Activated CD4-positive, alpha-beta T cell treated with anti-CD3 and anti-CD28 coated beads for 1 hour (primary cell): ENCODE data around the gene SMC6.

Experiments
- DNase-seq: peaks from one replicate; pipeline ENCODE4 v3.0.0-alpha.2; 2020

The SMC6 gene

DNA sequence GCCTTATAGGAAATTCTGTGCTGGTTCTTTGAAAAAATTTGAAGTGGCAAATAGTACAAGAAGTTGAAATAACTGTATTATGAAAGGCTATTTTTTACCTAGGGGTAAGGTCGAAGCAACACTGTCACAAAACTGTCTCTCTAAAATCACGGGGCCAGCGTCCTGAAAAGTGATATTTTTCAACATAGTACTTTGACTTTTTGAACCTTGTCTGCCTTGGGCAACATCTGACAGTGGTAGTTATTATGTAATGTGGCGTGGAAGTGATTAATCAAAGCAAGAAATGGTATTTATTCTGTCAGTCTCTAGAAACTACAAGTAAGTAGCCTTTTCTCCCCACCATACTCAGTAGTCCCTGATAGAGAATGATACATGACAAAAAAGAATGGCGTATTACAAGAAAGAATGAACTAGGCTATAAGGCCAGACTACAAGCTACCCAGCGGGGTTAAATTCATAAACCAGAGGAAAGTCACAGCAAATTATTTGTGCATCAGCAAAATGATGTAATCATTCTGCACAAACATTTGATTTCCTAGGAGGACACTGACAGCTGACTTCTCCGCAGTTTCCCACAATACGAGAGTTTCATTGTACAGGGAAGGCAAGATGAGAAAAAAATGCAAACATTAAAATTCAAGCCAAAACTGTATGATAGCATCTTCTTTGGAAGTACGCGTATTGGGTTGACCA lies 10.2 kb upstream of the SMC6 start:
- DNase-seq: no peak

GRCh38 chr2:17762451-17762850 lies 8.8 kb upstream of the SMC6 start:
- DNase-seq: no peak

DNA sequence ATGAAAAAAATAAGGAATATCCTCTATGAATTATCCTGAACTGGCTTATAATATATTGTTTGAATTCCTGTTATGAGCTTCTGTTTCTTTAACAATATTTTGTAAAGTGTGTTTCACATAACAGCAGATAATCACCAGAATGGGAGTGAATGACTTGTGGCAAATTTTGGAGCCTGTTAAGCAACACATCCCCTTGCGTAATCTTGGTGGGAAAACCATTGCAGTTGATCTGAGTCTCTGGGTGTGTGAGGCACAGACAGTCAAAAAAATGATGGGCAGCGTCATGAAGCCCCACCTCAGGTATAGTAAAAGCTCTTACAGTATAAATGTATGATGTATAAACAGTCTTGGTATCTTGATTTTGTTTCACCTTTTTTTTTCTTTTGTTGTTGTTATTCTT lies 6.2 kb upstream of the SMC6 start:
- no peak for DNase-seq

DNA sequence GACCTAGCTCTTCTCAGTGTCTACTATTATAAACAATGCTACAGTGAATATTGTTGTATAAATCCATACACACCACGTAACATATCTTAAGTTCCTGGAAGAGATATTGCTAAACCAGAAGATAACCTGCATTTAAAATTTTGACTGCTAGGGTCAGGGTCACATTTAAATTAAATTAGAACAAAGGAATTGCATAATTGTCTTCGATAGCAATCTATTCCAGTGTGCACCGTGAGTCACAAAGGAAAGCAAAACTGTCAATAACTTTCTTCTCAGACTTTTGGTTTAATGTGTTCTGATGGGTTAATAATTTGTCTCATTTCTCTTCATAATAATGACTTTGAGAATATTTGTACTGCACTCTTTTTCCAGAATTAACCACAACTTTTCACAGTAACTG lies 4.5 kb upstream of the SMC6 start:
- no peak for DNase-seq

DNA sequence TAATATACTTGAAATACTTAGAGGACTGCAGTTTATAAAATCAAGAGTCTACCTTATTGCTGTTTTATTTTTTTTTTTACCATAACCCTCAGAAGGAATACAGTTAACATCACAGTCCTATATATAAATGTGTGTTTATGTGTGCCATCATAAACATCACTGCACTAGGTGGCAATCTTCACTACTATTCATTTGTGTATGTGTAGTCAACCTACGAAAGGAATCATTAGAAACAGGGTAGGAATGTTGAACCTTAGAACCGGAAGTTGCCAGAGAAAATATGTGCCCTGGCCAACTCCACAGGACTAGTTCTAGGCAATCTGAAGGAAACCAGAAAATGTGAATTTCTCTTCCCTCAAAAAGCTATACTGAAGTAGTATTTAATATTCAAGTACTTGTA lies 3.7 kb upstream of the SMC6 start:
- DNase-seq: no peak

DNA sequence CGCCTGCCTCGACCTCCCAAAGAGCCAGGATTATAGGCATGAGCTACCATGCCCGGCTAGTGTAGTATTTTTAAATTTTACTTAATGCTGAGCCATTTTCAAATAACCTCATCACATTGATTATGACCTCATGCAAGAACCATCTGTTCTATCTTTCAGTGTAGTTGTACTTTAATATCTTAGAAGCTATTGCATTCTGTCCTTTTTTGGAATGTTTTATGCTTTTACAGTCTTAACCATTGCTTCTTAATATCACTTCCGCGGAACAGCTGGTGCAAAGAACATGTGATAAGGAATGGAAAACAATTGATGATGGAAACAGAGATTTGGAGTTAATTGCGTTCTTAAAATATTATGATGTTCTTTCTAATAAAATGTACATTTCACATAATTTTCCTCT lies 3.1 kb upstream of the SMC6 start:
- no peak for DNase-seq

- no peak for DNase-seq
Observed at GRCh38 chr2:17754773-17755425, 1.3 kb upstream of the SMC6 start.

GRCh38 chr2:17752892-17753802 lies 463 bp downstream of the SMC6 start:
- DNase-seq: no peak

DNA sequence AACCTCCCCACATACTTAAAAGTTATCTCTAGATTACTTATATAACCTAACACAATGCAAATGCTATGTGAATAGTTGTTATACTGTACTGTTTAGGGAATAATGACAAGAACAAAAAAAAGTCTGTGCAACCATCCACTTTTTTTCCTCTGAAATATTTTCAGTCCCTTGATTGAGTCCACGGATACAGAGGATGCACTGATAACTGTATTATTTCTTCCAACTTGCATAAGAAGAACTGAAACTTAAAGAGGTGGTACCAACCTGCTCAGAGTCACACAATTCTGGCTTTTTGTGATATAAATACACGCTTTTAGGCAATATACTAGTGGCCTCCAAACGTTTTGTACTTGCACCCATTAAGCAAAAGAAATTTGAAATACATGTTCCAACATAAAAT lies 1.4 kb downstream of the SMC6 start:
- no peak for DNase-seq

DNA sequence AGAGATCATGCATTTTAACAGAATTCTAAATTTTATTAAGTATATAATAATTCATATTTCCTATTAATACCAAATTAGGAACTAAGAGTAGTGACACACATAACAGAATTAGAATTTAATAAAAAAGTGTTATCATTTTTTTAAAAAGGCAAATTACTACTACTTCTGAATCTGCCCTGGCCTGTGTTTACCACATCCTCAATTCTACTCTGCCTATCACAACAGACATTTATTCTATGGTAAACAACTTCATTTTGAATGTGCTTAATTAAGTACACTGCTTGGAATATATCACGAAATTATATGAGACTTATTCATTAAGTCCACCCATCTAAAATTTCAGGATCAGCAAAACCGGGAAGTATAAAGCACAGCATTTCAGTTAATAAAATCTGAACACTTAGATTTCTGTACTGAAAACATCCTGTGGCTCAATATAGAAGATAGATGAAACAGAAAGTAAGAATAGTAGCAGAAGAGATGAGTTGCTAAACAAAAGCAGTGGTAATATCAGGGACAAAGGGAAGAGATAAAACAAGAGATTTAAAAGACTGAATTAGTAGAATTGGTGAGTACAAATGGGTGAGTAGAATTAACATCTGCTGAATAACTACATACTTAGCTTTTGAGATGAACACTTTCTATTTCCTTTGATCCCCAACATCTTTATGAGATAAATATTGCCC lies 3.7 kb downstream of the SMC6 start:
- DNase-seq: no peak

GRCh38 chr2:17748745-17749144 lies 4.9 kb downstream of the SMC6 start:
- no peak for DNase-seq

DNA sequence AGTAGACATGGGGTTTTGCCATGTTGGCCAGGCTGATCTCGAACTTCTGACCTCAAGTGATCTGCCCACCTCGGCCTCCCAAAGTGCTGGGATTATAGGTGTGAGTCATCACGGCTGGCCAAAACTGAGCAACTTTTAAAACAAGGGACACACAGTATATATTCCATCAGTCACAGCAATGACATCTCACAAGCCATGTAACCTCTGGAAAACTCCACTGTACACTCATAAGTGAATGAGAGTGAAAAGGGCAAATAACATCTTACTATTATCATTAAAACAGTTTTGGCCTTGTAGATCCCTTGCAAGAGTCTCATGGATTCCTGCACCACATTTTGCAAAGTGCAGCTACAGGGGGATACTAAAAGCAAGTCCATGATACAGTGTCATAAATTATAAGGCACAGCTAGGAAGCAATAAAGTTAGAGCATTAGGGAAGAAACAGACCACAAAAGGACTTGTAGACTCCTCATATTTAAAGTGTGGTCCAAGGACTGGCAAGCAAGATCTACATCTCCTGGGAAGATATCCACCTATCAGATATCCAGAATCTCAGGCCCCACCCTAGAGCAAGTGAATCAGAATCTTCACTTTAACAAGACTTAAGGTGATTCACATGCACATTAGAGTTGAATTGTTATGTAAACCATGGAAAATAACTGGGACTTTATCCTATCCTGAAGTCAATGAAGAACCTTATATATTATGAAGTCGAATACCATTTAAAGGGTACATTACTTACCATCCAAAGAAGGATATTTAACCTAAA lies 5.7 kb downstream of the SMC6 start:
- DNase-seq: no peak

GRCh38 chr2:17740203-17740602 lies 13.4 kb downstream of the SMC6 start:
- no peak for DNase-seq

DNA sequence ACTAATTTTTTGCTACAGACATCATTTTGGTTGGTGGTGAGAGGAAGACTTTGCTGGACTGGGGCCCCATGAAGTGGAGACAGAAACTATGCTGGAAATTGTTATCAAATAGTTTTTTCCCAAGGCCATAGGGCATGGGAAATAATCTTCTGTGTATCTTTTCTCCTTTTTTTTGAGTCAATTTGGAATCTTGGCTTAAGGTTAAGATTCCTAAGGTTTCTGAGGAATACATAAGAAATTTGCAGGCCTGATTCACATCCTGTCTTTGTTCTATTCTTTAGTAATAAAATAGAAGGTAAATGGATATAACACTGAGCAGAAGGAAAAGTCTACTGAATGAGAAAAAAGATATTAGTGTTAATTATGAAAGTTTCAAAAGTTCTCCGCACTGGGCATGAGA lies 16.6 kb downstream of the SMC6 start:
- DNase-seq: no peak

DNA sequence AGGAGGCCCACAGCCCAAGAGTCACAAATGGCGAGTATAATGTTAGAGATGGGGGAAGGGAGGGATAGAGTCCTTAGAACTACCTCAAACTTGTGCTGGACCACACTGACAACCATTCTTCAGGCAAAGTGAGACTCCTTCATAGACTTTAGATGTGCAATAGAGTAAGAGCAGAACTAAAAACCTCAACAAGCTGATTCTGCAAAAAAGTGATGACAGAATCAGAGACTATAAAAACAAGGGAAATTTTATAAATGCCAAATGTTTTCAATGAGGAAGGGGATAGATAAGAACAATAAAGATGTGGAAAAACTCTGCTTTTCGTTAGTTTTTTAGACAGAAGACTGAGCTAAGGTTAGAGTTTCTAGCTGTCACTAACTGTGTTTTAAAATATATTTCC lies 17.7 kb downstream of the SMC6 start:
- no peak for DNase-seq

GRCh38 chr2:17733599-17733998 lies 20.0 kb downstream of the SMC6 start:
- DNase-seq: no peak

DNA sequence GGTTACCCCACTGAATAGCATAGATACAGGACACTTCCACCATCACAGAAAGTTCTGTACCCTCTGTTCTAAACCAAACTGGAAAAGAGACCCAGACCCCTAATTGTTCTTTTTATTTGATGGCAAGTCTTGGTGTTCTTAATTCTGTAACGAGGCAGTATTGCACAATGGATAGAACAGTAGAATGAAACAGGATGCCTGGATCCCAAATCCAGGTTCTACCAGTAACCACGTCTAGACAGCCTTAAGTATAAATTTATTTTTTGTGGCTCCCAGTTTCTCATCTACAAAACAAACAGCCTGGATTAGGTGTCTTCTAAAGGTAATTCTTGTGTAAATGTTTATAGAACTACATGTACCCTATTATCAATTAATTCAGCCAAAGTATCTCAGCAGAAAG lies 23.7 kb downstream of the SMC6 start:
- DNase-seq: no peak

DNA sequence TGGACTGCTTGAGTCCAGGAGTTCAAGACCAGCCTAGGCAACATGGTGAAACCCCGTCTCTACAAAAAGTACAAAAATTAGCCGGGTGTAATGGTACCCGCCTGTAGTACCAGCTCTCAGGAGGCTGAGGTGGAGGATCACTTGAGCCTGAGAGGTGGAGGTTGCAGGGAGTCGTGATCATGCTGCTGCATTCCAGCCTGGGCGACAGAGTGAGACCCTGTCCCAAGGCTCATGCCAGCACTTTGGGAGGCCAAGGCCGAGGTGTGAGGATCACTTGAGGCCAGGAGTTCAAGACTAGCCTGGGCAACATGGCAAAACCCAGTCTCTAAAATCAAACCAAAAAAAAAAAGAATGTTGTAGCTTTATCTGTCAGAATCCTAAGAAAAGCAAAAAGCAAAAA lies 25.4 kb downstream of the SMC6 start:
- no peak for DNase-seq

DNA sequence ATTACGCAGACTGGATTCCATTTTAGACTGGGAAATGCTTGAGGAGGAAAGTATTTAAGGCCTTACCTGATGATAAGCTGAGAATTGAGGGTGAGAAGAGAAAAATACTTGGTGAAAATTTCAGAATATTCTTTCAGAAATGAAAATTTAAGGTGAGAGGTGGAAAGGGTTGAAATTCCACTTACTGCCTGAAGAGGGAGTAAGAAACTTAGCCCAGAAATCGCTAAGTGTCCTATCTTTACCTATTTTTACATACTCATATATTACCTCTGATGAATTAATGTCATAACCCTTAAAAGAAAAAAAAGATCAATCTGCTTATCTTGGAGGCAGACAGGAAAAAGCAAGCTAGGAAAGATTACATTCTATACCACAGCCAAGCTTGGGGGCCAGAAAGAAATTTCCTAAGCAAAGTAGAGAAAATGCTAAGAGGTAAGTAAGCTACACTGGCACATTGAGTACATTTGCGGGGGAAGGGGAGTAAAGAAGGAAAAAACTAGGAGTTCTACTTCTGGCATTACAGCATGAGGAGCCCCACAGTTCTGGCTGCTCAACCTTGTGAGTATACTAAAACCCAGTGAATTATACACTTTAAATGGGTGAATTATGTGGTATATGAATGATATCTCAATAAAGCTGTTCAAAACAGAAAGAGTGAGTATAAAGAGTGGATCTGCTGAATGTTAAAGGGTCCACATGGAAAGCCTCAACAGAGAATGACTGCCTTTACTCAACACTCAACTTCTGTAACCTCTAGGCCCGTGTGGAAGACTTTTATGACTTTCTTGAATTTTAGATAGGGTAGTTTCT lies 33.8 kb downstream of the SMC6 start:
- DNase-seq: no peak

GRCh38 chr2:17718689-17719088 lies 34.9 kb downstream of the SMC6 start:
- DNase-seq: no peak

GRCh38 chr2:17717666-17718065 lies 35.9 kb downstream of the SMC6 start:
- no peak for DNase-seq

DNA sequence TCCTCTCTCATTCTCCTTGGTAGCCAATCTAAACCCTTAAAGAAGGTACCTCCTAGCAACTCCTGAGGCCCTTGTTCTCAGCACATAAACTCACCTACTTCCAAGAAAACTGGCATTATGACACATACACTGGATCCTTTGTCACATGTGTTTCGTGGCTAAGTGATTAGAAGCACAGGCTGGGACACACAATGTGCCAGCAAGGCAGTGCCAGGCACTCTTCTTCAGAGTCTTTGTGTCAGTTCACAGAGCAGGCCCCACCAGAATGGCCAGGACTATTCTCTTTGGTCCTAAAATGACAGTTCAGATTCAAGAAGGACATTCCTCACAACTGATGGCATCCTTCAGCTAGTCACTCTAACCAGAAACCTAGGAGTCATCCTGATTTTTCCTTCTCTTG lies 40.3 kb downstream of the SMC6 start:
- no peak for DNase-seq
